Hepatocyte (in vitro differentiated cells): ENCODE measurements around the gene CYP27A1. TPM values are rescaled to one million over a fixed set of nuclear protein-coding genes. Genes with fewer than 3 reads are reported as not detected.

Experiments used
- DNase-seq: peaks from one replicate; pipeline ENCODE4 v3.0.0-alpha.2; 2016; ENCODE audit warnings: low spot score
- H2AFZ ChIP-seq: fragments of 200-600 bp; sonication (generic); 2 replicates; pipeline ENCODE4 v1.6.0; 2016; ENCODE audit warnings: antibody characterized with exemption, mild to moderate bottlenecking
- H3K27ac ChIP-seq: fragments of 200-600 bp; sonication (generic); 2 replicates; pipeline ENCODE4 v1.5.1; 2016; ENCODE audit warnings: mild to moderate bottlenecking
- H3K27me3 ChIP-seq: fragments of 200-600 bp; sonication (generic); 2 replicates; pipeline ENCODE4 v1.6.1; 2016
- H3K36me3 ChIP-seq: fragments of 200-600 bp; sonication (generic); replicated peaks from 2 replicates; pipeline ENCODE4 v1.5.1; 2016; ENCODE audit warnings: low read depth; ENCODE audit not compliant: insufficient read depth
- H3K4me1 ChIP-seq: fragments of 200-600 bp; sonication (generic); 2 replicates; pipeline ENCODE4 v1.5.1; 2016; ENCODE audit warnings: mild to moderate bottlenecking, moderate library complexity; ENCODE audit not compliant: insufficient read depth
- H3K4me2 ChIP-seq: fragments of 200-600 bp; sonication (generic); 2 replicates; pipeline ENCODE4 v1.6.0; 2016
- H3K4me3 ChIP-seq: fragments of 200-600 bp; sonication (generic); 2 replicates; pipeline ENCODE4 v1.5.1; 2016; ENCODE audit warnings: mild to moderate bottlenecking
- H3K79me2 ChIP-seq: fragments of 200-600 bp; sonication (generic); 2 replicates; pipeline ENCODE4 v1.6.0; 2017; ENCODE audit warnings: mild to moderate bottlenecking
- H3K9me2 ChIP-seq: fragments of 200-600 bp; sonication (generic); replicated peaks from 2 replicates; pipeline ENCODE4 v1.6.0; 2017; ENCODE audit warnings: mild to moderate bottlenecking; ENCODE audit not compliant: insufficient read depth
- H3K9me3 ChIP-seq: fragments of 200-600 bp; sonication (generic); 2 replicates; pipeline ENCODE4 v1.5.1; 2016; ENCODE audit warnings: low read depth, mild to moderate bottlenecking
- H4K20me1 ChIP-seq: fragments of 200-600 bp; sonication (generic); 2 replicates; pipeline ENCODE4 v1.6.0; 2016; ENCODE audit warnings: mild to moderate bottlenecking; ENCODE audit not compliant: insufficient read depth, poor library complexity, severe bottlenecking
- CTCF ChIP-seq: fragments of 200-600 bp; sonication (generic); IDR thresholded peaks from 2 replicates; pipeline ENCODE4 v1.5.1; 2016; ENCODE audit warnings: antibody characterized with exemption, mild to moderate bottlenecking; ENCODE audit not compliant: poor library complexity
- EZH2 ChIP-seq: fragments of 200-600 bp; sonication (generic); IDR thresholded peaks from 2 replicates; pipeline ENCODE4 v1.6.1; 2016; ENCODE audit warnings: antibody characterized with exemption, mild to moderate bottlenecking, borderline replicate concordance
- EZH2phosphoT487 ChIP-seq: fragments of 200-600 bp; sonication (generic); IDR thresholded peaks from one replicate; pipeline ENCODE4 v1.6.1; 2018; ENCODE audit warnings: antibody characterized with exemption, mild to moderate bottlenecking, low read depth, moderate library complexity; ENCODE audit not compliant: unreplicated experiment, severe bottlenecking
- WGBS: methylation state at CpG from one replicate; pipeline ENCODE4 v1.1.6; 2016; ENCODE audit warnings: low lambda C conversion rate; ENCODE audit errors: missing lambda C conversion rate; 5-methylcytosine and 5-hydroxymethylcytosine counted together
- microRNA-seq: library from miRNA; unstranded; fragments of <30 nt; microRNA quantifications from one replicate; pipeline ENCODE4, GENCODE V29; 2017
- polyA plus RNA-seq: library from polyadenylated mRNA; unstranded; fragments of >200 nt; fragmentation: Nextera tagmentation; extraction: Ambion mirVana; gene quantifications from 2 replicates; pipeline ENCODE4 v1.2.1, GENCODE V29; 2016
- total RNA-seq: library from RNA; depleted of rRNA; stranded (reverse); fragments of >200 nt; gene quantifications from 2 replicates; pipeline ENCODE4 v1.2.3, GENCODE V29; 2014

CYP27A1 gene
- total and polyA plus RNA-seq, 2 experiments from 2014 or later = 34.5 to 44.8 TPM

GRCh38 chr2:218863021-218863520 lies 81.1 kb downstream of the CYP27A1 start:
- Histone ChIP-seq H3K9me2 (no peaks in the 10 kb centered on the region), H3K27ac (no peak overlapping the region), H3K4me1 (peaks cover 23% of the 10 kb centered on the region), H4K20me1 (no peaks in the 10 kb centered on the region), H3K27me3 (peaks cover 68% of the 10 kb centered on the region), H2AFZ (no peak overlapping the region), H3K36me3 (no peaks in the 10 kb centered on the region), H3K79me2 (no peaks in the 10 kb centered on the region), H3K9me3 (no peaks in the 10 kb centered on the region), H3K4me3 (no peak overlapping the region), H3K4me2 (no peak overlapping the region)
- DNase-seq = no peak
- TF ChIP-seq CTCF = no peak
- no peak for TF ChIP-seq EZH2
- TF ChIP-seq EZH2phosphoT487 = no peak
- 79% methylated on average over 3 of the region's 3 CpGs for WGBS

Small RNAs within 50 kb of the gene (microRNA-seq; reads per million reads assigned to microRNA genes)
- gene MIR9500 = not detected

Other genes with a start within 250 kb of the CYP27A1 start
- 10.2 and 12.8 TPM in 2 replicates for gene USP37, start 213.8 kb upstream of the CYP27A1 start, total RNA-seq
- 4.2 and 5.7 TPM in 2 replicates for gene USP37, start 213.8 kb upstream of the CYP27A1 start, polyA plus RNA-seq
- gene CNOT9, start 213.3 kb upstream of the CYP27A1 start, total RNA-seq = 44.5 and 51.3 TPM in 2 replicates
- 16.2 and 21.4 TPM in 2 replicates for gene CNOT9, start 213.3 kb upstream of the CYP27A1 start, polyA plus RNA-seq
- 0.52 and 1.7 TPM in 2 replicates for gene PLCD4, start 174.2 kb upstream of the CYP27A1 start, total RNA-seq
- 0.65 and 1.0 TPM in 2 replicates for gene PLCD4, start 174.2 kb upstream of the CYP27A1 start, polyA plus RNA-seq
- 5.4 and 6.0 TPM in 2 replicates for gene ZNF142, start 122.5 kb upstream of the CYP27A1 start, total RNA-seq
- 7.7 and 8.9 TPM in 2 replicates for gene ZNF142, start 122.5 kb upstream of the CYP27A1 start, polyA plus RNA-seq
- gene BCS1L, start 122.5 kb upstream of the CYP27A1 start, total RNA-seq = 21.6 and 24.3 TPM in 2 replicates
- gene BCS1L, start 122.5 kb upstream of the CYP27A1 start, polyA plus RNA-seq = 48.1 and 58.3 TPM in 2 replicates
- 21.0 and 25.9 TPM in 2 replicates for gene RNF25, start 110.1 kb upstream of the CYP27A1 start, total RNA-seq
- 32.4 and 32.7 TPM in 2 replicates for gene RNF25, start 110.1 kb upstream of the CYP27A1 start, polyA plus RNA-seq
- 14.4 and 29.9 TPM in 2 replicates for gene STK36, start 110.1 kb upstream of the CYP27A1 start, total RNA-seq
- 37.2 and 42.7 TPM in 2 replicates for gene STK36, start 110.1 kb upstream of the CYP27A1 start, polyA plus RNA-seq
- gene TTLL4, start 71.3 kb upstream of the CYP27A1 start, total RNA-seq = 18.2 and 19.8 TPM in 2 replicates
- 23.7 and 30.2 TPM in 2 replicates for gene TTLL4, start 71.3 kb upstream of the CYP27A1 start, polyA plus RNA-seq
- gene PRKAG3, start 49.7 kb downstream of the CYP27A1 start, total RNA-seq = not detected in 2 replicates
- gene PRKAG3, start 49.7 kb downstream of the CYP27A1 start, polyA plus RNA-seq = 0.23 TPM in 1 of 2 replicates, not detected in the other
- gene WNT6, start 77.7 kb downstream of the CYP27A1 start, total RNA-seq = 7.1 and 11.3 TPM in 2 replicates
- gene WNT6, start 77.7 kb downstream of the CYP27A1 start, polyA plus RNA-seq = 22.8 and 39.3 TPM in 2 replicates
- 1.9 and 2.3 TPM in 2 replicates for gene WNT10A, start 98.7 kb downstream of the CYP27A1 start, total RNA-seq
- 1.9 and 5.7 TPM in 2 replicates for gene WNT10A, start 98.7 kb downstream of the CYP27A1 start, polyA plus RNA-seq
- 0.08 and 0.37 TPM in 2 replicates for gene CDK5R2, start 177.5 kb downstream of the CYP27A1 start, total RNA-seq
- gene CDK5R2, start 177.5 kb downstream of the CYP27A1 start, polyA plus RNA-seq = not detected in 2 replicates
- gene FEV, start 203.0 kb downstream of the CYP27A1 start, total RNA-seq = 0.70 TPM in 1 of 2 replicates, not detected in the other
- gene FEV, start 203.0 kb downstream of the CYP27A1 start, polyA plus RNA-seq = 0.58 and 2.1 TPM in 2 replicates
- 0.90 TPM in 1 of 2 replicates, not detected in the other for gene CRYBA2, start 211.3 kb downstream of the CYP27A1 start, total RNA-seq
- not detected in 2 replicates for gene CRYBA2, start 211.3 kb downstream of the CYP27A1 start, polyA plus RNA-seq